Upper lobe of left lung (tissue), 4 donors: ENCODE data around the gene GALNT7.

Experiments used
- EP300 ChIP-seq, 4 donors: sonication (generic); formaldehyde crosslinking; IDR thresholded peaks; one replicate each; pipeline ENCODE4 v1.5.1; 2017; ENCODE audit warnings: antibody characterized with exemption in 4 of 4, control low read depth in 2 of 4
- POLR2A ChIP-seq, 4 donors: fragments of 450-650 bp; IDR thresholded peaks; one replicate each; pipeline ENCODE4 v1.5.1; 2016 to 2017; ENCODE audit warnings: antibody characterized with exemption in 4 of 4, mild to moderate bottlenecking in 2 of 4
- POLR2AphosphoS5 ChIP-seq, 2 donors: sonication (generic); formaldehyde crosslinking; IDR thresholded peaks; one replicate each; pipeline ENCODE4 v1.5.1; 2017; ENCODE audit warnings: antibody characterized with exemption in 2 of 2
- TF ChIP-seq, protein P1 (sequence below), 6 experiments: fragments of 450-650 bp in 4 of 6; fragments of 200-600 bp in 2 of 6; sonication (generic) in 2 of 6; IDR thresholded peaks; one replicate each; pipeline ENCODE4 v1.5.1; 2016 to 2019; ENCODE audit warnings: antibody characterized with exemption in 6 of 6

DNA sequence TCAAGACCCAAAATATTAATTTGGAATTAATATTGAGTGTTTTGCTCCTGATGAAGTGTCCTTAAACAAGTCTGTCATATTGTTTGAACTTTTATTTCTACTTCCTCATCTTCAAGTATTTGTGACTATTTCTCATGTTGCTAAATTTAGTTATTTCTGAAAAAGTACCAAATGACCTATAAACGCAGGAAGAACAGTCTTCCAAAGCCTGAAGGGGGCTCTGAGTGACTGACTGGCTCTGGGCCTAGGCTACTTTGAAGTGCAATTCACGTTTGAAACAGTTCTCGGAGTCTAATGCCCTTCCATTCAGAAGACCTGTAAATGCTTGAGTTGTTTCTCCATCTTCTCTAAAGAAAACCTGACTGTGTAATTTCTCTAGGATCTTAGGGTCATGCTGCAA, 26.5 kb downstream of the GALNT7 start:
- TF ChIP-seq POLR2A (IDR thresholded peaks at IDR 0.05) (no peak), EP300 (IDR thresholded peaks at IDR 0.05) (no peak), POLR2AphosphoS5 (IDR thresholded peaks at IDR 0.05) (no peak)
- TF ChIP-seq, protein P1, sequence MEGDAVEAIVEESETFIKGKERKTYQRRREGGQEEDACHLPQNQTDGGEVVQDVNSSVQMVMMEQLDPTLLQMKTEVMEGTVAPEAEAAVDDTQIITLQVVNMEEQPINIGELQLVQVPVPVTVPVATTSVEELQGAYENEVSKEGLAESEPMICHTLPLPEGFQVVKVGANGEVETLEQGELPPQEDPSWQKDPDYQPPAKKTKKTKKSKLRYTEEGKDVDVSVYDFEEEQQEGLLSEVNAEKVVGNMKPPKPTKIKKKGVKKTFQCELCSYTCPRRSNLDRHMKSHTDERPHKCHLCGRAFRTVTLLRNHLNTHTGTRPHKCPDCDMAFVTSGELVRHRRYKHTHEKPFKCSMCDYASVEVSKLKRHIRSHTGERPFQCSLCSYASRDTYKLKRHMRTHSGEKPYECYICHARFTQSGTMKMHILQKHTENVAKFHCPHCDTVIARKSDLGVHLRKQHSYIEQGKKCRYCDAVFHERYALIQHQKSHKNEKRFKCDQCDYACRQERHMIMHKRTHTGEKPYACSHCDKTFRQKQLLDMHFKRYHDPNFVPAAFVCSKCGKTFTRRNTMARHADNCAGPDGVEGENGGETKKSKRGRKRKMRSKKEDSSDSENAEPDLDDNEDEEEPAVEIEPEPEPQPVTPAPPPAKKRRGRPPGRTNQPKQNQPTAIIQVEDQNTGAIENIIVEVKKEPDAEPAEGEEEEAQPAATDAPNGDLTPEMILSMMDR (IDR thresholded peaks at IDR 0.05) = no peak
